Thyroid gland (tissue), 4 donors: ENCODE results near the gene YPEL5.

Experiments used
- CTCF ChIP-seq, 6 experiments: fragments of 200-600 bp in 3 of 6; fragments of 450-650 bp in 3 of 6; sonication (generic) in 3 of 6; IDR thresholded peaks; one replicate each; pipeline ENCODE4 v1.5.1; 2016 to 2019; ENCODE audit warnings: antibody characterized with exemption in 6 of 6, mild to moderate bottlenecking in 2 of 6, inconsistent platforms in 1 of 6, moderate library complexity in 1 of 6
- POLR2A ChIP-seq, 2 donors: fragments of 450-650 bp; IDR thresholded peaks; one replicate each; pipeline ENCODE4 v1.6.1; 2017; ENCODE audit warnings: antibody characterized with exemption in 2 of 2, mild to moderate bottlenecking in 2 of 2, moderate library complexity in 1 of 2

GRCh38 chr2:30115141-30115980 lies 31.4 kb upstream of the YPEL5 start:
- TF ChIP-seq CTCF (IDR thresholded peaks at IDR 0.05) (peak; percentile 53 to 90 (median 84)), POLR2A (IDR thresholded peaks at IDR 0.05) (no peak)
